OCI-LY7 (cell line): ENCODE results near the gene NRF1. TPM values are rescaled to one million over a fixed set of nuclear protein-coding genes. Genes with fewer than 3 reads are reported as not detected.

Experiments used
- BruUV-seq: library from RNA; stranded (reverse); fragments of 400-500 nt; replicated peaks from 2 replicates; lab custom pipeline; 2021; lab: Mats Ljungman, UMichigan
- CTCF ChIA-PET: fragments of 300-600 bp; sonication (Branson Sonifier 250); formaldehyde crosslinking; loops from one replicate; lab custom pipeline; 2022; ENCODE audit warnings: antibody characterized with exemption; ENCODE audit not compliant: unreplicated experiment; lab: Charles Lee
- POLR2A ChIA-PET: fragments of 300-600 bp; sonication (Branson Sonifier 250); formaldehyde crosslinking; loops from one replicate; lab custom pipeline; 2022; ENCODE audit warnings: antibody characterized with exemption; lab: Charles Lee
- DNase-seq: peaks from one replicate; pipeline ENCODE4 v3.0.0-alpha.2; 2015; ENCODE audit warnings: low spot score
- H2AFZ ChIP-seq: fragments of 200-600 bp; sonication (generic), shearing (Covaris generic); 2 replicates; pipeline ENCODE4 v1.6.1; 2014; ENCODE audit warnings: mild to moderate bottlenecking, antibody characterized with exemption, low read length, moderate library complexity
- H3K27ac ChIP-seq: fragments of 200-600 bp; sonication (generic); 2 replicates; pipeline ENCODE4 v1.5.1; 2014; ENCODE audit warnings: mixed run types, low read depth, mild to moderate bottlenecking, moderate library complexity, low read length, inconsistent platforms; ENCODE audit not compliant: poor library complexity, severe bottlenecking
- H3K36me3 ChIP-seq: fragments of 200-600 bp; sonication (generic); 2 replicates; pipeline ENCODE4 v1.6.1; 2014; ENCODE audit warnings: mild to moderate bottlenecking, antibody characterized with exemption, low read length, moderate library complexity, mixed read lengths; ENCODE audit not compliant: insufficient read depth
- H3K4me1 ChIP-seq: fragments of 200-600 bp; sonication (generic); 2 replicates; pipeline ENCODE4 v1.5.1; 2014; ENCODE audit warnings: mild to moderate bottlenecking, low read length; ENCODE audit not compliant: insufficient read depth, poor library complexity, severe bottlenecking
- H3K4me2 ChIP-seq: fragments of 200-600 bp; sonication (generic); 2 replicates; pipeline ENCODE4 v1.6.1; 2014; ENCODE audit warnings: mild to moderate bottlenecking, low read length
- H3K4me3 ChIP-seq: fragments of 200-600 bp; sonication (generic); 2 replicates; pipeline ENCODE4 v1.5.1; 2014; ENCODE audit warnings: mild to moderate bottlenecking, low read depth, low read length; ENCODE audit not compliant: poor library complexity, severe bottlenecking
- H3K79me2 ChIP-seq: fragments of 200-600 bp; sonication (generic); 2 replicates; pipeline ENCODE4 v1.6.1; 2016; ENCODE audit warnings: low read depth, mild to moderate bottlenecking, low read length, moderate library complexity, mixed read lengths; ENCODE audit not compliant: insufficient read depth
- H3K9me2 ChIP-seq: fragments of 200-600 bp; sonication (generic); 2 replicates; pipeline ENCODE4 v1.6.1; 2016; ENCODE audit warnings: mild to moderate bottlenecking, low read length, mixed read lengths; ENCODE audit not compliant: insufficient read depth
- H3K9me3 ChIP-seq: fragments of 200-600 bp; sonication (generic); 2 replicates; pipeline ENCODE4 v1.6.1; 2014; ENCODE audit warnings: mild to moderate bottlenecking, mixed run types, low read length, mixed read lengths
- H4K20me1 ChIP-seq: fragments of 200-600 bp; sonication (generic); 2 replicates; pipeline ENCODE4 v1.6.1; 2014; ENCODE audit warnings: mild to moderate bottlenecking, antibody characterized with exemption, low read length, moderate library complexity, mixed read lengths; ENCODE audit not compliant: insufficient read depth
- EZH2phosphoT487 ChIP-seq: fragments of 200-600 bp; sonication (generic); IDR thresholded peaks from 2 replicates; pipeline ENCODE4 v1.6.1; 2018; ENCODE audit warnings: low read depth, borderline replicate concordance, mild to moderate bottlenecking, mixed run types, antibody characterized with exemption, low read length, moderate library complexity, mixed read lengths
- intact Hi-C: fragments of 100-400 bp; cut with micrococcal nuclease; formaldehyde crosslinking; loops from one replicate; pipeline ENCODE4 v1.10.0; 2022; ENCODE audit not compliant: unreplicated experiment
- total RNA-seq, 2 experiments: library from RNA; depleted of rRNA in 1 of 2; stranded (reverse); fragments of >200 nt in 1 of 2; shearing (Covaris generic) in 1 of 2; gene quantifications; 2 replicates each; pipeline ENCODE4 v1.2.3, GENCODE V29; 2014 to 2022
- TF ChIP-seq, protein P1 (sequence below): fragments of 200-600 bp; sonication (generic); conservative IDR thresholded peaks from 2 replicates; pipeline ENCODE4 v1.5.1; 2014; ENCODE audit warnings: mild to moderate bottlenecking, antibody characterized with exemption, low read length, moderate library complexity, mixed read lengths

NRF1 gene
- total RNA-seq, 2 experiments from 2014 or later: 26.5 to 26.9 TPM

DNA sequence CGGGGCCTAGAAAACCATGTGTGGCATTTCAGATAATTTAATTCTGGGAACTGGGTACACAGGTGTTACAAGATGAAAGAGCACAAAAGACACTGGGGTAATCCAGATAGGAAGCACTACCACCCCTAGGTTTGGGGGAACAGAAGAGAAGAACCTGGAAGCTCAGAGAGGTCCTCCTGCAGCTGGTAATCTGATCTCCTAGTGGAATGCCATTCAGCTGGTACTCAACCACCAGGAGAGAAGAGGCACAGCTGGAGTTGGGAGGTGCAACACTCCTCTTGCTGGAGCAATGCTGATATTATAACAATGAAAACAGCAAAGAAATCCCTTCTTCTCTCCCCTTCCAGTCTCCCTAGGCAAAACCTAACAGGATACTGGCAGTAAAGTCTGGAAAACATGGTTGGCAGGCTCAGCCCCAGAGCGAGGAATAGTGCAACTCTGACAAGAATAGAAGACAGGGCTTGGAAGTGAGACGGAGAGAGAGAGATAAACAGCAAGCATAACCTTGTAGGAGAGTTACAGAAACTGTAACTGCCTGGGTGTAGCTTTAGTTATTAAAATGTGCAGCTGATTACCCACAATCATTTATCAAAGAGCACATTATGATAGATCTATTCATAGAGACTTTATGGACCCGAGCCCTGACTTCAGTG lies 35.0 kb downstream of the NRF1 start:
- CTCF ChIA-PET: interaction anchor here (0.9 kb wide), 1 partner anchor 180 kb away, joined by 3 read pairs; no protein-coding TSS in a partner anchor
- H3K36me3 ChIP-seq: peaks cover 25% of the 10 kb centered on the region
- DNase-seq: no peak
- no peak overlapping the region for H3K4me3 ChIP-seq
- no TSS peak for BruUV-seq
- H3K9me3 ChIP-seq: no peaks in the 10 kb centered on the region
- no peak overlapping the region for H2AFZ ChIP-seq
- H3K4me1 ChIP-seq: no peaks in the 10 kb centered on the region
- H3K27ac ChIP-seq: no peak overlapping the region
- peaks cover 12% of the 10 kb centered on the region; the same call in 1 of the 2 replicates for H4K20me1 ChIP-seq
- peaks cover 26% of the 10 kb centered on the region; the same call in 1 of the 2 replicates for H3K79me2 ChIP-seq
- POLR2A ChIA-PET: interaction anchor here (0.7 to 1.7 kb wide), 3 partner anchors 26 to 238 kb away, joined by 3 read pairs; no protein-coding TSS in a partner anchor
- TF ChIP-seq EZH2phosphoT487: no peak
- TF ChIP-seq, protein P1, sequence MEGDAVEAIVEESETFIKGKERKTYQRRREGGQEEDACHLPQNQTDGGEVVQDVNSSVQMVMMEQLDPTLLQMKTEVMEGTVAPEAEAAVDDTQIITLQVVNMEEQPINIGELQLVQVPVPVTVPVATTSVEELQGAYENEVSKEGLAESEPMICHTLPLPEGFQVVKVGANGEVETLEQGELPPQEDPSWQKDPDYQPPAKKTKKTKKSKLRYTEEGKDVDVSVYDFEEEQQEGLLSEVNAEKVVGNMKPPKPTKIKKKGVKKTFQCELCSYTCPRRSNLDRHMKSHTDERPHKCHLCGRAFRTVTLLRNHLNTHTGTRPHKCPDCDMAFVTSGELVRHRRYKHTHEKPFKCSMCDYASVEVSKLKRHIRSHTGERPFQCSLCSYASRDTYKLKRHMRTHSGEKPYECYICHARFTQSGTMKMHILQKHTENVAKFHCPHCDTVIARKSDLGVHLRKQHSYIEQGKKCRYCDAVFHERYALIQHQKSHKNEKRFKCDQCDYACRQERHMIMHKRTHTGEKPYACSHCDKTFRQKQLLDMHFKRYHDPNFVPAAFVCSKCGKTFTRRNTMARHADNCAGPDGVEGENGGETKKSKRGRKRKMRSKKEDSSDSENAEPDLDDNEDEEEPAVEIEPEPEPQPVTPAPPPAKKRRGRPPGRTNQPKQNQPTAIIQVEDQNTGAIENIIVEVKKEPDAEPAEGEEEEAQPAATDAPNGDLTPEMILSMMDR: no peak
- H3K9me2 ChIP-seq: no peaks in the 10 kb centered on the region
- H3K4me2 ChIP-seq: no peak overlapping the region
- intact Hi-C loops: no loop called here

DNA sequence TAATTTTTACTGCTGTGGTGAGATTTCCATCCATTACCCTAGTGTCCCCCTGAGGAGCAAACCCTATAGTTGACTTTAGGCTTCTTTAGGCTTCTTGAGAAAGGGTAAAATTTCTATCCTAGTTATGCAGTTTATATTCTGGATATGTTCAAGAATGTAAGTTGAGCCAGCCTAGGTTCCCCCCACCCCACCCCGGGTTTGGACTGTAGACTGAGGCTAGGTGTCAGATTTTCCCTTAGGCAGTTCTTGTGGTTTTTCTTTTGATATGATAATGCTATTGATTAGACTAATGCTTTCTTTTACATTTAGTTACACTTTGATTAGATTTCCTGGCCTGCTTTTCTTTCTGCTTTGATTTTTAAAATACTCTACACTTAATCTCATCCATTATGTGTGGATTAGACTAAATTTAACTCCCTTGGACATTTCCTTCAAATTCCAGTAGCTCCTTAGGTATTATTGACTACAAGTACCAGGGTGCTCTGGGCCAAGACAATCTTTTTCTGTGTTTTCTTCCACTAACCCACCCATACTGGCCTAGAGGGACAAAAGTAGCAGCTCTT lies 37.7 kb downstream of the NRF1 start:
- no peak overlapping the region for H3K4me3 ChIP-seq
- POLR2A ChIA-PET: interaction anchor here (1.1 kb wide), 1 partner anchor 9 kb away, joined by 3 read pairs; no protein-coding TSS in a partner anchor
- CTCF ChIA-PET: no interaction called here
- peaks cover 41% of the 10 kb centered on the region for H3K36me3 ChIP-seq
- H4K20me1 ChIP-seq: 0 out of 2 replicates have a peak, but pooled peaks cover 9% of the 10 kb centered on the region
- intact Hi-C loops: no loop called here
- BruUV-seq: no TSS peak
- no peak overlapping the region for H3K4me2 ChIP-seq
- peaks cover 28% of the 10 kb centered on the region; the same call in 1 of the 2 replicates for H3K79me2 ChIP-seq
- no peak overlapping the region for H3K27ac ChIP-seq
- no peaks in the 10 kb centered on the region for H3K4me1 ChIP-seq
- TF ChIP-seq EZH2phosphoT487: no peak
- TF ChIP-seq, protein P1: no peak
- H3K9me2 ChIP-seq: no peaks in the 10 kb centered on the region
- no peaks in the 10 kb centered on the region for H3K9me3 ChIP-seq
- no peak for DNase-seq
- no peak overlapping the region for H2AFZ ChIP-seq
